ENCODE results near the gene DLG2.
"Not testable (repeated sequence)": the region's sequence is repeated elsewhere in the genome, so short reads cannot be mapped to it uniquely, and the experiment has no call there.

Gene DLG2

DNA sequence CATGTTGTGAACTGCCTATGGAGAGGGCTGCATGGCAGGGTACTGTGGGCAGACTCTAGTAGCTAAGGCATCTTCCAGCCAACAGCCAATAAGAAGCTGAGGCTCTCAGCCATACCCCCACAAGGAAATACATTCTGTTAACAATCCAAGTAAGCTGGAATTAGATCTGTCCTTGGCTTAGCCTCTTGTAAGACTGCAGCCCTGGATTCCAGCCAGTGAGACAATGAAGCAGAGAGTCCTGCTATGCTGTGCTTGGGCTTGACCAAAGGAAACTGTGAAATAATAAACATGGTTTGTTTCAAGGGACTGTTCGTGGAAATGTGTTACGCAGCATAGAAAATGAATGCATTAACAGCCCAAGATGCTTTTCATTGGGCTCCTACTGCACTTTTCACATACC is 1243.6 kb downstream of the DLG2 start:
- no peak for DNase-seq (ENCODE audit: low read depth in 2 of 2)

DNA sequence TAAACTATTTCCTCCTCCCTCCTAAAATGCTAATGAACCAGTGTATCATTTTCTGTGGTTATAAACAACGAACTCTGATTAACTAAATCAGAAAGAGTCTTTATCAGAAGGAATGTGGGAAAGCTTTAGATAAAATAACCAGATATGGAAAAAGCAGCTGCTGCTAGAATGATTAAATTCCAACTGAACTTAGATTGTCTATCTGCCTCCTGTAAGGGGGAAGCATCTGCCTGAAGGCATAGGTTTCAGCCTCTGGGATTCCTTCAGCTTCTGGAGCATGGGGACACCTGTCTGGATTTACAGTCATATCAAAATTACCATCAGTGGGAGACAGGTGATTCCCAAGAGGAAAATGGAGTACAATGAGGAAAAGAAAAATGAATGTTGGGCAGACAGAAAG is 1245.5 kb downstream of the DLG2 start:
- no peak for DNase-seq (ENCODE audit: low read depth in 2 of 2)

DNA sequence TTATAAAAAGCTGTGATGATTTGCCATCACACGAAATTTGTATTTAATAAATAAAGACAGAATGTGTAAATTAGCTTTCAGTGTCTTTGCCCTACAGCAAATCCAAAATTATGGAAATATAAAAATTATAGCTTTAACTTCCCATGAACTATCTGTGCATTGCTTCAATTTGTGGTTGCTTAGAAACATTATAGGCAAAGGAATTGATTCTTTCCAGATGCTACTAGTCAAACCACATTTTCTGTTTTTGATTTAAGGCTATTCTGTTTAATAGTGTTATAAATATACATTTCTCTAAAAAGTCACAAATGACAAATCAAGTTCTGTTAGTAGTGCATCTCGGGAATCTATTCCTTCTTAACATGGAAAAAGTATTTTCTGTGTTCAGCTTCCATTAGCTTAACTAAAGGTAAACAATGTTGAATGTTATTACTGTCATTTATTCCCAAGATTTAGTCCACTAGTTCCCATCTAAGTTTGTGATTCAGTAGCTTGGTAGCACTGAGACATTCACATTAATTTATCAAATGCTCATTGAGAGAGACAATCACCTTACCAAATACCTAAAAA is 1254.7 kb downstream of the DLG2 start:
- no peak for DNase-seq (ENCODE audit: low read depth in 2 of 2)

DNA sequence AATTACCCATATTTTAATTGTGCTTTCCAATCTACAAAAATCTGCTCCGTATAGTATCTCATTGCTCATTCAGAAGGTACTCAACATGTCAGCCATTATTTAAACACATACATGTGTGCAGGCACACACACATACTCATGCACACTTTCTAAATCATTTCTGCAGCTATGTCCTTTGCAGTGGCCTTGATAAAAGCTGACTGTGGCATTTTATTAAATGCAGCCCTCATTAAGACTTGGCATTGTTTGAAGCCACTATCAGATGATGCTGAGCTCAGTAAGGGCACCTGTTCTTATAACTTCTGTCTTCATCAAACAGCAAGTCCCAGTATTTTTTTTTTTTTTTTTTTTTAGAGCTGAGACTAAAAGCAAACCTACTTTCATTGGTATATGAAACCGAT is 1269.1 kb downstream of the DLG2 start:
- DNase-seq (ENCODE audit: low read depth in 2 of 2) = no peak

DNA sequence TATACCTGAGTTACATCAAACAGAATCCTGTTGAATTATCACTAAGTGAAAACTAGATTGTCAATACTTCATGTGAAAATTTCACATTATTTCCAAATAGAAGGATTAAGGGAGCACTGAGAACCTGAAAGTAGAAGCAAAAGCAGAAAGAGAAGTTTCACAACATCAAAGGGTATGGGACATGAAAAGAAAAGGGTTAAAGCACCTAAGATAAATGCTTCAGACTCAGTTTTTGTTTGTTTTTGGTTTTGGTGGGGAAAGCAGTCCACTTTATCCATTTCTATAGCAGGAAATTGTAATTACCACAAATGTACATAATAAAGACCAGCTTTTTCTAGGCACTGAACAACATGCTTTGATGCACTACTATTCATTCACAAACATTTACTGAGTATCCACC is 1271.2 kb downstream of the DLG2 start:
- no peak for DNase-seq (ENCODE audit: low read depth in 2 of 2)

DNA sequence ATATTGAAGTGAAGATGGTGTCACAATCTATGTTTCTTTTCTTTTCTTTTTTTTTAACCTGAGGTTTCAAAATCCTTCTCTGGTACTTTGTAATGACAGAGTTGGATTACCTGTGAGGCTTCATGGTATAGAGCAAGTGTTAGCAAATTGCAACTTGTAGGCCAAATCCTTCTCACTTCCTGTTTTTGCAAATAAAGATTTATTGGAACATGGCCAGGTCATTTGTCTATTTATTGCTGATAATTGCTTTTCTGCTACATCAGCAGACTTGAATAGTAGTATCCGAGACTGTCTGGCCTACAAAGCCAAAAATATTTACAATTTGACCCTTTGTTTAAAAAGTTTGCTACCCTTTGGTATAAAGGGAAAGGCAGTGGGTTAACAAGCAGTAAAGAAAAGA is 1281.5 kb downstream of the DLG2 start:
- no peak for DNase-seq (ENCODE audit: low read depth in 2 of 2)

DNA sequence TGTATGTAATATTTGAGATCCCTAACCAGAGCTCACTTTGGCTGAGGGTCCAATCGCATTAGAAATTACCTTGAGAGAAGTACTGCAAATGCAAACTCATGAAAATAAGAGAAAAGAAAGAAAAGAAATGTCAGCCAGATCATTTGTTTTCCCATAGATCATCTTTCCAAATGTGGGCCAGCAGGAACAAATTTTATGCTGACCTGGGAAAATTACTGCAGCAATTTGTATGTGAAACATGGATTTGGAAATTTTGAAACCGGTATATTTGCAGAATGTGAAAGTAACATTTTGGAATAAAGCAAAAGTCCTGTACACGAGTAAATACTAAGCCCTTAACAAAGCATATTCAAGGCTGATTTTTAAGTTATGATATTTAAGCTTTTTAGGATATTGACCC is 1282.1 kb downstream of the DLG2 start:
- DNase-seq (ENCODE audit: low read depth in 2 of 2) = no peak

DNA sequence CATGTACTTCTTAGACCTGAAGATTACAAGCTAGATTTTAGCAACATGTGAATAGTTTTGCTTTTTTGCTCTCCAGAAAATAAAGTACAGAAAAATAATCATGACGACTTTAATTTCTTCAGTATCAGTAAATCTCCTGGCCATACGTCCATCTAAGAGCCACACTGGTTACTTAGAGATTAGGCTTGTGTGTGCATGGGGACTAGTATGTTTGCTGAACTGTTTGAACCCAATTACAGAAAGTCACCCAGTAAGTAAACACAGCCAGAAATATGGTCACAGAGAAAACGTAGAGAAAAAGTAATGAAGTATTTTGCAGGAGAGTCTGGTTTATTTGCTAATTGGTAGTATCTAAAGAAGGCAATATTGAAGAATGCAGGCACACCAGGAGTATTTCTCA is 1287.3 kb downstream of the DLG2 start:
- DNase-seq (ENCODE audit: low read depth in 2 of 2) = no peak

DNA sequence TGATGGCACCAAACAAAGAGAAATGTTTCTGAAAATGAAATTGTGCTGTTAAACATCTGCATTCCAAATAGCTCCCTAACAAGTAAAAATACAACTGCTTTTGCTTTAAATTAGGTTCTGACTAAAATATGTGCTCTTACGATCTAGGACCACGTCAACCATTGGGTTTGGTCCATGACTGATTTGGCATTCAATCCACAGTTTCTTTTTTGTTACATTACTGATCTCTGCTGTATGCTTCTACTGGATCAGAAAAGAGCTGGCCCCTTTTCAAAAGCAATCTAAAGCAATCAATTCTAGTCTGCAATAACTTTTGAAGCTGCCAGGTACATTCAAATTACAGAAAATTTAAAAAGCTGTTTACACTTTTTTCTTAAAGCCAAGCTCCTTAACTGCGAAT is 1293.9 kb downstream of the DLG2 start:
- no peak for DNase-seq (ENCODE audit: low read depth in 2 of 2)

DNA sequence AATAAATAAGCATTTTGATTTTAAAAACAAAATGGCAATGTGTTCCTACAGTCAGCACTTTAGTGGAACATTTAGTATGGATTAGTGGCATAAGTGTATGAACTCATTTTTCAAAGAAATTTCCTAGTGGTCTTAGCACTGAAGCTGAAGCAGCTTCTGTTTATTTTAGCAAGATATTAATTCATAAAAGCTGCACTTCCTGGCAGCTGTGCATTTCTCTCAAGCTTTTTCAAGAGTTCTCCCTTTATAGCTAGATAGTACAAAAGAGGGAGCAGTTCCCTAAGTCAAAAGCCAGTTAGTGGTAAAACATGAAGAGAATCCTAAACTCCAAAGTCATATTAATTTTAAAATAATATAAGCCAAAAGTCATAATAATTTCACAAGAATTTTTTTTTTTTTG is 1304.9 kb downstream of the DLG2 start:
- no peak for DNase-seq (ENCODE audit: low read depth in 2 of 2)

DNA sequence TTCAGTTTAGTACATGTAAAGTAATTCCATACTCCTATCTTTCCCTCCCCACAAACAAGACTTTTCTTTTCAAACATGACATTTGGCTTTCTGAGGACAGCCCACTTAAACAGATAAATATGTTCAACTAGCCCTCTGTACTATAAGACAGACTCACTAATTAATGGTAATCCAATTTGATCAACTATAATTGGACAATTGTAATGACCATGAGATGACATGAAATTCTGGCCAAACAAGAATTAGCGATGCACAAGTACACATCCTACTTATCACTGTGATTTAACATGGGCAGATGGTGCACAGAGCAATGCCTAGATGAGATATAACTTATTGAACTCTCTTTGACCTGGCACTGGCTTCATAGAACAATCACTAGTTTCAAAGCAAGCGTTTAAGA is 1307.3 kb downstream of the DLG2 start:
- no peak for DNase-seq (ENCODE audit: low read depth in 2 of 2)

DNA sequence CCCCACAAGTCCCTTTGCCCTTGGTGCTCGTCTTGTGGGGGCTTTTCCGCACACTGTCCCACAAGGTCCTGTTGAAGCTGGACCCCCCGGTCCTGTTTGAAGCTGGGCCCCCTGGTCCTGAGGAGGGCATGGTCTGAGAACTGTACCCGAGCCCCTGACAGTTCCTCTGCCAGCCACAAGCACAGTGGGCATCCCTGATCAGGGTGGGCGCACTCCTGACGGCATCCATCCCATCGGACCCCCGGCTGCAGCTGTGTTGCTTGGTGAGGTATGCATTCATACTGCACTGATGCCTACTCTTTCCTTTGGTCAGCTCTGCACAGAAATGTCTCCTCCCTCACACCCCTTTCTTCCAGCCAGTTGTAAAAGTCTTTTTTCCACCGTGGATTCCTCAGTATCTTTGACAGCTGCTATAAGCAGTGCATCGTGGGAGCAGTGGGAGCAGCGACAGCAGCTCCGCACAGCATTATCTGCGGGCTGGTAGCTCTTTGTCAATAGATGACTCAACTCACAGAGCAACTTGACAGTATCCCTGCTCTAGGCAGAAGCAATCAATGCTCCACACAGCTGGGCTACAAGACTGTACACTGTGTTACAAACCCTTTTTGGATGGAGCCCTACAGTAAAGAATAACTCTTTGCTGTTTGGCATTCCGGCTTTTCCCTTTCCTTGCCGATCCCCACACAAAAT is 1310.1 kb downstream of the DLG2 start:
- no peak for DNase-seq (ENCODE audit: low read depth in 2 of 2)

DNA sequence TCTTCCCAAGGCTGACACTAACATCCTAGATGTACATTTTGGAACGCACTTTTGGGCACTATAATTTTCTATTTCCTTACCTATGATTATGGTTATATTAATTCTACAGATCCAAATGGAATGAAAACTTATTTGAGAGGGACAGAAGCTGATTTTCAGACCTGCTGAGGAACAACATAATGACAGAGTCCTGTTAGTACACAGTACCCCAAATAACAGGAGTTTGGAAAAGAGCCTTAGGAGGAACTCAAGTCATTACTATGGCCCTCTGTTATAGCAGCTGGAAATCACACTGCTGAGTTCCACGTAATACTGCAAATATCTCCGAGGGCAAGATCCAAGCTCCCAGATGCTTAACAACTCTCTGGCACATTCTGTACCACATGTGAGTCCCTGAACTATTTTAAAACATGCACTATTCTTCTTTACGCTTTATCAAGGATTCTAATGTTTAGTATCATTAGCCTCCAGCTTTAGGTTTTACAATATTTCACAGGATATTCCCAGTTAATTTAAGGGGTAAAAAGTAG is 1313.2 kb downstream of the DLG2 start:
- DNase-seq (ENCODE audit: low read depth in 2 of 2) = no peak

DNA sequence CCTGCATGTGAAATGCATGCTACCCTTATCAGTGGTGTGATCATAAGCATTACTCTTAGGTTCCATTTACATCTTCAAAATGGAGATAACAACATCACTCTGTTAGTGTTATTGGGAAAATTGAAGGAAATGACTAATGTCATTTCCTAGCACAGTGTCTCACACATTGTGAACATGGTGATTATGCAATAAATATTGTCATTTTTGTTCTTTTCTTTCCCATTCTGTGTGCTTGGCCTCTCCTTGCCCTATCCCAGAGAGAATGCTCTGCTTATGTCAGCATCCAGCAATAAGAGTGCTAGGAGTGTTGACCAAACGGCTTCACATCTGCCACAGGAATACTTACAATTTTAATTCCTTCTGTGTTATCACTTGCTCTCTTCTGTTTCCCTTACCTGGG is 1316.9 kb downstream of the DLG2 start:
- no peak for DNase-seq (ENCODE audit: low read depth in 2 of 2)

DNA sequence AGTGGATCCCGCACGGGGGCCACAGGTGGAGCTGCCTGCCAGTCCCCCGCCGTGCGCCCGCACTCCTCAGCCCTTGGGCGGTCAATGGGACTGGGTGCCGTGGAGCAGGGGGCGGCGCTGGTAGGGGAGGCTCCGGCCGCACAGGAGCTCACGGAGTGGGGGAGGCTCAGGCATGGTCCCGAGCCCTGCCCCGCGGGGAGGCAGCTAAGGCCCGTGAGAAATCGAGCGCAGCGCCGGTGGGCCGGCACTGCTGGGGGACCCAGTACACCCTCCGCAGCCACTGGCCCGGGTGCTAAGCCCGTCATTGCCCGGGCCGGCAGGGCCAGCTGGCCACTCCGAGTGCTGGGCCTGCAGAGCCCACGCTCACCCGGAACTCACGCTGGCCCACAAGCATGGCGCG is 1318.7 kb downstream of the DLG2 start:
- not testable (repeated sequence) for DNase-seq (ENCODE audit: low read depth in 2 of 2)

DNA sequence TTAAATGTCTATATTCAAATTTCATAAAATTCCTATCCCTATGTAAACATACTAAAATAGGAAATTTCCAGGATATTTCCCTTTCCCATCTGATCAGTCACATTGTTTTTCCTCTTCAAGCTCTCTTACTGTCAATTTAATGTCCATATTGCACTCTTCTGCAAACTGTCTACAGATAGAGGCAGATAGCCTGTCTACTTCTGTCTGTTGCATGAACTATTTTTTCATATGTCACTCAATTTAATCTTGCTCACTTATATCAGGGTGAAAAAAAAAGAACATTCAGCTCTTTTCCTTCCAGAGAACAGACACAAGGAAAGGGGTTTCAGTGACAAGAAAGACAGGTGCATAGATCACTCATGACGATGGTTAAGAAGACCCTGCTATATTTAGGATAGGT is 1327.1 kb downstream of the DLG2 start:
- no peak for DNase-seq (ENCODE audit: low read depth in 2 of 2)

DNA sequence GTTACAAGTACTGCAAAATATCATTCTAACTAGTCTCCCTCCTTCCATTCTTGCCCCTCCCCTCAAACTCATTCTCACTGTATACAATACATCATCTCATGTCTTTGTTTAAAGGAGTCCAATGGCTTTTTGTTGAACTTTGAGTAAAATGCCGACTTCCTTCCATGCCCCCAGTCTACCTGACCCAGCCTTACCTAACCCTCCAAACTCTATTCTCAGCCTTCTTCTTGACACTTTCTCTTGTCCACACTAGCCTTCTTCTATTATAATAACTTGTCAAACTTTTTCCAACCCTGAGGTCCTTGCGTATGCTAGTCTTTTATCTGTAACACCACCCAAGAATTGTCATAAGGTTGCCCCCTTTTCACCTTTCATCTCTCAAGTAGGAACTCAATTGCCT is 1329.6 kb downstream of the DLG2 start:
- no peak for DNase-seq (ENCODE audit: low read depth in 2 of 2)

DNA sequence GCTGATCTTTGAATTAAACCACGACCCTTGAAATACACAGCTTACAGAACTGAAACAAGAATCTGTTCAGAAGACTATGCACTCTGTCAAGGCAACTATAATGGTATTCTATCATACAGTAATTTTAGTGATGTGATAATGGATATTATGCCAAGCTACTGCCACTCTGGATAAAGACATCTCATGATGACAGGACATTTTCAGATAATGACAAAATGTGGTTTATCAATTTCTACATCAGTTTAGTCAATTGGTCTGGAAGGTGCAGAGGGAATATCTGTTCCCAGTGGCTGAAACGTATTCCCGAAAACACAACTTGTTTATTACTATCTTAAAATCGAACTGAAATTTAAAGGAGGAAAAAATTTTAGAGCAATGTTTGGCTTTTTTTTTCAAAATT is 1331.3 kb downstream of the DLG2 start:
- no peak for DNase-seq (ENCODE audit: low read depth in 2 of 2)

DNA sequence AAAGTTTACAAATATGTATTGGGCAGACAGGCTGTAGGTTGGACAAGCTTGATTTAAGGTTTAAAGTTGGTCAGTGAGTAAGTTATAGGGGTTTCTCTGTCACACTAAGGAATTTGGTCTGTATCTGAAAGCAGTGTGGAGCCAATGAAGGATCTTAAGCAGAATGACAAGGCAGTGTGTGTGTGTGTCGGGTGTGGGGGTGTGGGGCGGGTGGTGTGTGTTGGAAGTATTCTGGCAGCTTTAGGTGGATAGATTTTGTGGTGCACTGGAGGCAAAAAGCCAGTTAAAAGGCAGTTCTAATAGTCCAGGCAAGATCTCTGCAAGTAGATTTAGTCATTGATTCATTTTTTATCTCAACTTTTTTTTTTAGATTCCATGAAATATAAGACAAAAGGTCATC is 1334.2 kb downstream of the DLG2 start:
- DNase-seq (ENCODE audit: low read depth in 2 of 2) = no peak

DNA sequence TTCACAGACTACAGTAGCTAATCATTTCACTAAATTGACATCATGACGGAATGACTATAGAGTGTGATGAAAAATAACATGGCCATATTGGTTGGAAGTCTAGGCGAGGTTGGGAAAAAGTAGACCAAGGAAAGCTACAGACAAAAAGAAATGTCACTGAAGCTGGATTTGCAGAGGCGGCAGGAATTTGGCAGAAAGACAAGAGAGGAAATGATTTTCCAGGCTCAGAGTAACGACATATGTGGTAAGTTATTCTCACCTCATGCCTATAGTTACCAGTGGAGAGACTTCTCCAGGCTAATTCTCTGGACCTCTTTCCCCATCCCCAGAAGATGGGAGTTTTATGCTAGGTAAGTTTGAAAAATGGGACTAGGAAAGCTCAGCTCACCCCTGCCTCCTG is 1335.1 kb downstream of the DLG2 start:
- DNase-seq (ENCODE audit: low read depth in 2 of 2) = no peak

DNA sequence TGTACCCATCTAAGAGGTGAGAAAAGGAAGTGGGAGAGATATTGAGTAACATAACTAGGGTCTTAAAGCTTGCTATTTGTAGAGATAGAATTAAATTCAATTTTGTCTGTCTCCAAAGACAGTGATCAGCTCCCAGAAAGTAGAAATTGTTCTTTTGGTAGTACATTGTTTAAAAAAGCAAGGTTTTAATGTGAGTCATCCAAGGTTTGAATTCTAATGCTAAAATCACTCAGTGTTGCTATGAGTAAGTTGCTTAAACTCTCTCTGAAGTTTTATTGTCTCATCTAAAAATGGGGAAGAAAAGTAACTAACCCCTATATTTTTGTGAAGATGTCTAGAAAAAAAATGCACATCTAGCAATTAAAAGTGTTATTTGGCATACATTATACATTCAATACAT is 1336.5 kb downstream of the DLG2 start:
- no peak for DNase-seq (ENCODE audit: low read depth in 2 of 2)

DNA sequence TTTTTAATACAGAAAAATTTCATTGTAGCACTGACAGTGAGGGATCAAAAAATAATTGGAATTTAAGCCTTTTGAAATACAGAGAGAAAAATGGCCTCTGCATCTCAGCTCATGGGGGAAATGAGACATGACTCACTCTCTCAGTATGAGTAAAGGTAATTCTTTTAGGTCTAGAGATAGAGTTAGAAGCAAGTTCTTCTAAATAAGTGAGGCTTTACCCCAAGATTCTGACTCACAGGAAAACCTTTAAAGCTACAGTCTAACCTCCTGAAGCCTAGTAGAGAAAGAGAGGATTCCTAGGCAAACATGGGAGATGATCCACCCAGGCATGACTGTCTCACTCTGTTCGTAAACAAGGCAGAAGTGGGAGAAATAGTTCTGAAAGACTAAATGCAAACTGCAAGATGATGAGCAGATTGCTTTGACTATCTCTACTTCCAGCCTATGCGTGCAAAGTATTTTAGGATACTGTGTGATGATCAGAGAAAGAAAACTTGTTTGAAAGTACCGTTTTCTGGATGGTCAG is 1337.7 kb downstream of the DLG2 start:
- no peak for DNase-seq (ENCODE audit: low read depth in 2 of 2)

DNA sequence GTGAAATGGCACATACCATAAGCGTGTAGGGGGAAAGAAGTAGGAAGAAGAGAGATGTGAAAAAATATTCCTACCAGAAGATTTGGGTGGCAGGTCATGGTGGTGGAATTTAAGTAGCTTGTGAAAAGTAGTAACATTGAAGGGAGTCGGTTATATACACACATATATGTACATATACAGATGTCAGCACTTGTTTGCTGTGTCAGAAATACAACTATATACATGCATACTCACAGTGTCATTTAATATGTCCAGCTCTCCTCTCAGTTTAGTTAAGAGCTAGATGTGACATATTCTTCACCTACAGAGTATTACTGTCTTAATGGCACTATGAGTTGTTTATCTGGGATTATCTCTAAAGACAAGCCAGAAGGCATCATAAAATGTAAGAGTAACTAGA is 1353.6 kb downstream of the DLG2 start:
- DNase-seq (ENCODE audit: low read depth in 2 of 2) = no peak

DNA sequence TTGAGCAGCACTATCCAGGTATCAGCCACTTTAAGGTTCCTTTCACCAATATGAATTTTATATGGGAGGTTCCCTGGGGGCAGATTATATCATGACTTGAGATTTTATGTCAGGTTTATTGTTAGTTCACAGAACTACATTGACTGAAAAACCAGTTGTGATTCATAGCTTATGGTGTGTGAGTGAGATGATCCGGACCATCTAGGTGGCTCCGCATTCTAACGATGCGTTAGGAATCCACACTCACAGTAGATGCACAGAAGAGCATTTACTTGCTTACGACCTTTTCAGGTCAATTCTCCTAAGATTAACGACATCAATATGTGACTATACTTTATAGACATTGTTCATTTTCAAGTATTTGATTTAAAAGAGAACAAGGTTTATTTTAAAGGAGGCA is 1356.7 kb downstream of the DLG2 start:
- DNase-seq (ENCODE audit: low read depth in 2 of 2) = no peak
